RWPE2 (cell line): ENCODE data around the gene TPT1.
"Not testable (repeated sequence)": the region's sequence is repeated elsewhere in the genome, so short reads cannot be mapped to it uniquely, and the experiment has no call there.

ENCODE experiments used
- ATAC-seq: fragments of 200-7000 bp; cut with Tn5 transposase; 3 replicates; pipeline ENCODE4 v1.9.1; 2021; ENCODE audit warnings: low read depth
- DNase-seq: peaks from one replicate; pipeline ENCODE4 v3.0.0-alpha.2; 2020; ENCODE audit warnings: low spot score
- H3K27ac ChIP-seq: fragments of 450-650 bp; 2 replicates; pipeline ENCODE4 v1.5.1; 2017; ENCODE audit warnings: mild to moderate bottlenecking; ENCODE audit not compliant: poor library complexity, severe bottlenecking
- H3K27me3 ChIP-seq: fragments of 250-450 bp; sonication (Bioruptor Pico); 2 replicates; pipeline ENCODE4 v1.5.1; 2021; ENCODE audit warnings: mild to moderate bottlenecking, moderate library complexity; ENCODE audit not compliant: insufficient read depth, poor library complexity, severe bottlenecking
- H3K36me3 ChIP-seq: fragments of 250-450 bp; sonication (Bioruptor Pico); 2 replicates; pipeline ENCODE4 v1.5.1; 2020; ENCODE audit warnings: low read depth, mild to moderate bottlenecking, moderate library complexity
- H3K4me1 ChIP-seq: fragments of 250-450 bp; sonication (Bioruptor Pico); 2 replicates; pipeline ENCODE4 v1.5.1; 2021; ENCODE audit warnings: mild to moderate bottlenecking, moderate library complexity; ENCODE audit not compliant: insufficient read depth, poor library complexity, severe bottlenecking
- H3K4me3 ChIP-seq: fragments of 250-450 bp; sonication (Bioruptor Pico); 2 replicates; pipeline ENCODE4 v1.5.1; 2021; ENCODE audit warnings: mild to moderate bottlenecking, moderate library complexity; ENCODE audit not compliant: severe bottlenecking
- H3K9me3 ChIP-seq: fragments of 250-450 bp; sonication (Bioruptor Pico); 2 replicates; pipeline ENCODE4 v1.5.1; 2021; ENCODE audit warnings: mild to moderate bottlenecking, moderate library complexity; ENCODE audit not compliant: severe bottlenecking
- TF ChIP-seq, protein P1 (sequence below): fragments of 450-650 bp; IDR thresholded peaks from one replicate; pipeline ENCODE4 v1.5.1; 2017; ENCODE audit warnings: mild to moderate bottlenecking, moderate library complexity; ENCODE audit not compliant: poor library complexity, severe bottlenecking

The TPT1 gene

DNA sequence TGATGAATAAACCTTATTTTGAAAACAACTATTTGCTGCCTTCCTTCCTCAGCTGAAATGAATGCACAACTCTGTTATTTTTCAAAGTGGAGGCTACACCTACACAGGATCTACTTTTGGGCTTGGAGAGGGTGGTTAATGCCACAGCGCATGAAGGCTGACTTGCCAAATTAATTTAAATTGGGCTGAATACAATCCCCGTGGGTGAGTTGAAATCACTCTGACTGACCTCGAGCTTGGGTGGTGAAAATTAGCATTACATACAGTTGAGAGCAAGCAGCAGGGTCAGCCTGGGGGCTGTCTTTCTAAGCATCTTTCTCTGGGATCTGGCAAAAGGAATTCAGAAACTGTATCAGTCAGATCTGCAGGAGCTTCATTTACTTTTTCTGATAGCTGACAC is 38.5 kb downstream of the TPT1 start:
- no peak for DNase-seq
- TF ChIP-seq, protein P1, sequence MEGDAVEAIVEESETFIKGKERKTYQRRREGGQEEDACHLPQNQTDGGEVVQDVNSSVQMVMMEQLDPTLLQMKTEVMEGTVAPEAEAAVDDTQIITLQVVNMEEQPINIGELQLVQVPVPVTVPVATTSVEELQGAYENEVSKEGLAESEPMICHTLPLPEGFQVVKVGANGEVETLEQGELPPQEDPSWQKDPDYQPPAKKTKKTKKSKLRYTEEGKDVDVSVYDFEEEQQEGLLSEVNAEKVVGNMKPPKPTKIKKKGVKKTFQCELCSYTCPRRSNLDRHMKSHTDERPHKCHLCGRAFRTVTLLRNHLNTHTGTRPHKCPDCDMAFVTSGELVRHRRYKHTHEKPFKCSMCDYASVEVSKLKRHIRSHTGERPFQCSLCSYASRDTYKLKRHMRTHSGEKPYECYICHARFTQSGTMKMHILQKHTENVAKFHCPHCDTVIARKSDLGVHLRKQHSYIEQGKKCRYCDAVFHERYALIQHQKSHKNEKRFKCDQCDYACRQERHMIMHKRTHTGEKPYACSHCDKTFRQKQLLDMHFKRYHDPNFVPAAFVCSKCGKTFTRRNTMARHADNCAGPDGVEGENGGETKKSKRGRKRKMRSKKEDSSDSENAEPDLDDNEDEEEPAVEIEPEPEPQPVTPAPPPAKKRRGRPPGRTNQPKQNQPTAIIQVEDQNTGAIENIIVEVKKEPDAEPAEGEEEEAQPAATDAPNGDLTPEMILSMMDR, result no peak
- H3K9me3 ChIP-seq, result no peaks in the 10 kb centered on the region
- H3K4me3 ChIP-seq, result no peak overlapping the region
- ATAC-seq, result no peak
- H3K36me3 ChIP-seq, result no peaks in the 10 kb centered on the region
- H3K27me3 ChIP-seq, result no peaks in the 10 kb centered on the region
- no peaks in the 10 kb centered on the region for H3K4me1 ChIP-seq
- H3K27ac ChIP-seq, result no peak overlapping the region

DNA sequence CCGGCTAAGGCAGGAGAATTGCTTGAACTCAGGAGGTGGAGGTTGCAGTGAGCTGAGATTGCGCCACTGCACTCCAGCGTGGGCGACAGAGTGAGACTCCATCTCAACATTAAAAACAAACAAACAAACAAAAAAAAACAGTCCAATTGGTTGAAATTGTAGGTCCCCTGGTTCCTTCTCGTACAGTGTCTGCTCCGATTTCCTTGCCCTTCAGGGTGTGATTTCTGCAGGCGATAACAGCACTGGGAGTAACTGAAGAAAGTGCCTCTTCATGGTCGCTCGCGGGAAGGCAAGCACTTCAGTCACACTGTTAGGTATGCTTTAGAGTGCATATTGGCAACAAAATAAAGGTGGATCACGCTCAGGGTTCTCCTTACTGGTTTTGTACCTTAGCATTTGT is 39.7 kb downstream of the TPT1 start:
- Histone ChIP-seq H3K9me3 (no peaks in the 10 kb centered on the region), H3K27ac (no peak overlapping the region), H3K36me3 (no peaks in the 10 kb centered on the region), H3K27me3 (no peaks in the 10 kb centered on the region), H3K4me3 (no peak overlapping the region), H3K4me1 (no peaks in the 10 kb centered on the region)
- DNase-seq, result no peak
- ATAC-seq, result no peak
- TF ChIP-seq, protein P1, result no peak

DNA sequence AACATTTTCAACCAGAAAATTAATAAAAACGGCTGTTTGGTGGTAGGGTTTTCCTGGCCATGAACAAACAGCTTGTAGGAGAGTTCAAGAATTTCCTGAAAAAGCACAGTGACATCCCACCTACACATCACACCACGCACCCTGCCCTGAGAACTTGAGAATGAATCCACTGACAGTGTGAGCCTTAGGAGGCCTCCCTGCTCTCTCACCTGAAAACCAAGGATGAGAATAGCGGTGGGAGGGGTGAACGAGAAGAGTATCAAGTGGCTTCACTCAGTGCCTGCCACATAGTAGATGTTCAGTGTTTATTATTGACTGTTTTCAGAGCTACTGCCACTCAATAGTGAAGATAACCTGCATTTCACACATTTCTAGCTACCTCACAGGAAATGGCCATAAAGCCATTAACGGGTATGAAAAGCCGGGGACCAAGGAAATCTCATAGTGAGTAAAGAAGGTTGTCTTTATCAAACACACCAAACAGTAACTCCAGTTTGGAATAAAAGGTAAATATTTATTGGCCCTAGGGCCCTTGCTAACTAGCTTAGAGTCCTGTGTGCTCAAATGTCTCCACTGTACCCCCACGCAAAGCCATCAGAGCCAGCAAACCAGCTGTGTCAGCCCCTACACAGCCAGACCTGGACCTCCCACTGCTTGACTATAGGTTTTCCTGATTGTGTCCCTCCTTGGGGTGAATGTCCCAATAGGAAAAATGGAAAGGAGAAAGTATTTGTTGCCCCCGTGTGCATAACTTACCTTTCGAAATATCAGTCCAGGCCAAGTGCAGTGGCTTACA is 40.6 kb downstream of the TPT1 start:
- Histone ChIP-seq H3K9me3 (no peaks in the 10 kb centered on the region), H3K4me3 (no peak overlapping the region), H3K36me3 (no peaks in the 10 kb centered on the region), H3K27ac (no peak overlapping the region), H3K4me1 (no peaks in the 10 kb centered on the region), H3K27me3 (no peaks in the 10 kb centered on the region)
- DNase-seq, result no peak
- TF ChIP-seq, protein P1, result no peak
- no peak for ATAC-seq

DNA sequence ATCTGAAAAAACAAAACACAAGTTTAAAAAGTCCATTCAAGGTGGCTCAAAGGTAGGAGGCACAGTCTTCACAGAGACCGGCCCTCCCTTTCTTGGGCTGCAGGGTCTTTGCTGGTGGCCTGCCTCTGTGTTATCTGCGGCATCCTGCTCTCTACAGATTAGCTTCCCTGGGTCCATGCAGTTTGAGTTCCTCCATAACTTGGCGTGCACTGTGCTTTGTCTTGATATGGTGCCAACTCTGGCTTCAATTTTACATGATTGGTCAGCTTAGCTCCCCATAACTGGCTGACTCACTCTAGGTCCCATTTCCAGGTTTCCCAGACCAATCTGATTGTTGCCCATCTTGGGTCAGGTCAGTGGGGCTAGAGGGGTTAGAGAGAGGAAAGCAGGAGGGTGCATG is 41.8 kb downstream of the TPT1 start:
- ATAC-seq (no peak), DNase-seq (no peak)
- TF ChIP-seq, protein P1, result no peak
- H3K9me3 ChIP-seq, result no peaks in the 10 kb centered on the region
- H3K27ac ChIP-seq, result no peak overlapping the region
- H3K4me3 ChIP-seq, result no peak overlapping the region
- no peaks in the 10 kb centered on the region for H3K27me3 ChIP-seq
- H3K36me3 ChIP-seq, result no peaks in the 10 kb centered on the region
- H3K4me1 ChIP-seq, result no peaks in the 10 kb centered on the region

DNA sequence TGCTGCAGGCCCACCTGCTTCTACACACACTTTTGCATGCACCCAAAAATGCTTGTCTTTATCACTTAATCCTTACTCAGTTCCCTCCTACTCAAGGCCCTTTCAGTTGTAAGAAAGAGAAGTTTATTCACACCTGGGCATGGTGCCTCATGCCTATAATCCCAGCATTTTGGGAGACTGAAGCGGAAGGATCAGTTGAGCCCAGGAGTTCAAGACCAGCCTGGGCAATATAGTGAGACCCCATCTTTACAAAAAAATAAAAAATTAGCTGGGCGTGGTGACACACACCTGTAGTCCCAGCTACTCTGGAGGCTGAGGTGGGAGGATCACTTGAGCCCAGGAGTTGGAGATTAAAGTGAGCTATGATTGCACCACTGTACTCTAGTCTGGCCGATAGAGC is 42.4 kb downstream of the TPT1 start:
- H3K27ac ChIP-seq, H3K4me3 ChIP-seq, ATAC-seq, H3K9me3 ChIP-seq, H3K27me3 ChIP-seq, H3K36me3 ChIP-seq, H3K4me1 ChIP-seq, DNase-seq: not testable (repeated sequence)
